ENCODE measurements around the gene FSIP1. TPM values are rescaled to one million over a fixed set of nuclear protein-coding genes. Genes with fewer than 3 reads are reported as not detected.

Gene FSIP1
- total RNA-seq, 1 experiment from 2014 or later, result 0.87 TPM

DNA sequence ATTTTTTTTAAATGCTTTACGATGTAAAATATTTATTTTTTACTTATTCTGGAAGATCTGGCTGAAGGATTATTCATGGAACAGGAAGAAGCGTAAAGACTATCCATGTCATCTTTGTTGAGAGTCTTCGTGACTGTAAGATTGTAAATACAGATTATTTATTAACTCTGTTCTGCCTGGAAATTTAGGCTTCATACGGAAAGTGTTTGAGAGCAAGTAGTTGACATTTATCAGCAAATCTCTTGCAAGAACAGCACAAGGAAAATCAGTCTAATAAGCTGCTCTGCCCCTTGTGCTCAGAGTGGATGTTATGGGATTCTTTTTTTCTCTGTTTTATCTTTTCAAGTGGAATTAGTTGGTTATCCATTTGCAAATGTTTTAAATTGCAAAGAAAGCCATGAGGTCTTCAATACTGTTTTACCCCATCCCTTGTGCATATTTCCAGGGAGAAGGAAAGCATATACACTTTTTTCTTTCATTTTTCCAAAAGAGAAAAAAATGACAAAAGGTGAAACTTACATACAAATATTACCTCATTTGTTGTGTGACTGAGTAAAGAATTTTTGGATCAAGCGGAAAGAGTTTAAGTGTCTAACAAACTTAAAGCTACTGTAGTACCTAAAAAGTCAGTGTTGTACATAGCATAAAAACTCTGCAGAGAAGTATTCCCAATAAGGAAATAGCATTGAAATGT, 186.1 kb downstream of the FSIP1 start:
- no peaks in the 10 kb centered on the region for H3K4me1 ChIP-seq
- H3K27ac ChIP-seq, result no peak overlapping the region
- H3K9me3 ChIP-seq (replicated peaks), result no peaks in the 10 kb centered on the region
- H3K27me3 ChIP-seq, result no peaks in the 10 kb centered on the region
- H3K4me3 ChIP-seq, result no peak overlapping the region
- peaks cover 55% of the 10 kb centered on the region for H3K36me3 ChIP-seq
- DNase-seq, result no peak

DNA sequence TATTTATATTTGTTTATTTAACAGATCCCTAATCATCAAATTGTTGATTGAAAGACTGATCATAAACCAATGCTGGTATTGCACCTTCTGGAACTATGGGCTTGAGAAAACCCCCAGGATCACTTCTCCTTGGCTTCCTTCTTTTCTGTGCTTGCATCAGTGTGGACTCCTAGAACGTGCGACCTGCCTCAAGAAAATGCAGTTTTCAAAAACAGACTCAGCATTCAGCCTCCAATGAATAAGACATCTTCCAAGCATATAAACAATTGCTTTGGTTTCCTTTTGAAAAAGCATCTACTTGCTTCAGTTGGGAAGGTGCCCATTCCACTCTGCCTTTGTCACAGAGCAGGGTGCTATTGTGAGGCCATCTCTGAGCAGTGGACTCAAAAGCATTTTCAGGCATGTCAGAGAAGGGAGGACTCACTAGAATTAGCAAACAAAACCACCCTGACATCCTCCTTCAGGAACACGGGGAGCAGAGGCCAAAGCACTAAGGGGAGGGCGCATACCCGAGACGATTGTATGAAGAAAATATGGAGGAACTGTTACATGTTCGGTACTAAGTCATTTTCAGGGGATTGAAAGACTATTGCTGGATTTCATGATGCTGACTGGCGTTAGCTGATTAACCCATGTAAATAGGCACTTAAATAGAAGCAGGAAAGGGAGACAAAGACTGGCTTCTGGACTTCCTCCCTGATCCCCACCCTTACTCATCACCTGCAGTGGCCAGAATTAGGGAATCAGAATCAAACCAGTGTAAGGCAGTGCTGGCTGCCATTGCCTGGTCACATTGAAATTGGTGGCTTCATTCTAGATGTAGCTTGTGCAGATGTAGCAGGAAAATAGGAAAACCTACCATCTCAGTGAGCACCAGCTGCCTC, 187.1 kb downstream of the FSIP1 start:
- H3K9me3 ChIP-seq (replicated peaks), result no peaks in the 10 kb centered on the region
- H3K4me3 ChIP-seq, result no peak overlapping the region
- no peak overlapping the region for H3K27ac ChIP-seq
- peaks cover 63% of the 10 kb centered on the region for H3K36me3 ChIP-seq
- DNase-seq, result no peak
- no peaks in the 10 kb centered on the region for H3K27me3 ChIP-seq
- H3K4me1 ChIP-seq, result no peaks in the 10 kb centered on the region

DNA sequence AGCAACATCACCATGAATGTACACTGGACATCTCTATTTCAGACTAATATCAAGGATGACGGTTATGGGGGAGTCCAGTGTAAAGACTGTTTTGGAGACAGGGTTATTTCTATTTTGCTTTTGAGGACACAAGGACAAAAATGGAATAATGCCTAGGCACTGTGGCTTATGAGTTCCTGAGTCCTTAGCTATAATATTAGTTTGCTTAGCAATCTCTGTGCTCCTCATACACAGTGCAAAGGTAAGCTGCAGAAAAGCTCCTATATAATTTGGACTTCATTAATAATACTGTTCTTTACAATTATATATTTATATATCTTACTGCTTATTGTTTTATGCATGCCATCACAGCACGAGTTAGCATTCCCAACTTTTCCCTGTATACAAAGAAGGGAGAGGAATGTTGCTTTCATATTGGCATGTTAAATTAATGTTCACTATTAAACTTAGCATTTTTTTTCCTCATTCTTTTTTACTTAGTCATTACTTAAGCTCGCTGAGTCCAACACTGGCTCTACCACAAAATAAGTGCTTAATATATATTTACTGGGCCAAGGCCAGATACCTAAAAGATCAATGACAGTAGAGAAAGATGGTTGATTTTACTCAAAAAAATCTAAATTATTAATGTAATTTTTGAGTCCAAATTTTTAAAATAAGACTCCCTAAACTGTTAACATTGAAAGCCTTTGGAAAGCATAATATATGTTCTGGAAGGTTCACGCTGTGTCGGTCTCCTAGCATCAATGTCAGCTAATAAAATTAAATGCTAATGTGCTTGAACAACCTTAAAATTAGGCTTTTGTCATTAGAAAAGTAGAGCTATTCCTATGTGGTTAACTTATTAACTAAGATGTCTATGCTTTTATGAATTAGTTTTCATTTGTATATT, 187.9 kb downstream of the FSIP1 start:
- H3K36me3 ChIP-seq, result peaks cover 70% of the 10 kb centered on the region
- no peak overlapping the region for H3K27ac ChIP-seq
- no peak for DNase-seq
- no peak overlapping the region for H3K4me3 ChIP-seq
- no peaks in the 10 kb centered on the region for H3K27me3 ChIP-seq
- no peaks in the 10 kb centered on the region for H3K4me1 ChIP-seq
- H3K9me3 ChIP-seq (replicated peaks), result no peaks in the 10 kb centered on the region

DNA sequence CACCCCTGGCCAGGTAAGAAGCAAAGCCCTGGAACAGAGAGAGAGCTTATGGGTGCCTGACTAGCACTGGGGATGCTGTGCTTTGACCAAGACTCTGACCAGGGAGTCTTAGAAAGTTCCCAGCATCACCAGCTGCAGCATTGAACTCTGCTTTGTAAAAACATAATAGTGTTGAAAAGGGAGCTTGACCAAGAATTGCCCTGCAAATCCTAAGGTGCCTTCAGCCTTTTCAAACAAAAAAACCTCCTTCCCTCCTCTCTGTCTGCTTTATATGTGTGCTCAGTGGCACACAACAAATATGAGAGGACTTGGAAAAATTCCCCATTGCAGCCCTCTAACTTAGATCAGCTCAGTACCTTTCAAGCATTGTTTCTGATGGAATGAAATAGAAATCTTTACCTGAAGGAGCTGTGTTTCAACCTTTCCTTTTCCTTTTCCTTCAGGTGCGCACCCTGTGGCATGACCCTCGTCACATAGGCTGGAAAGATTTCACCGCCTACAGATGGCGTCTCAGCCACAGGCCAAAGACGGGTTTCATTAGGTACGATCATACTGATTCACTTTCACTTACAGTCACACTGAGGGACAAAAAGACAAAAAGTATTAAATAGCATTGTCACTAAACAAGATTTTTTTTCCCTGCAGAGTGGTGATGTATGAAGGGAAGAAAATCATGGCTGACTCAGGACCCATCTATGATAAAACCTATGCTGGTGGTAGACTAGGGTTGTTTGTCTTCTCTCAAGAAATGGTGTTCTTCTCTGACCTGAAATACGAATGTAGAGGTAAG, 188.8 kb downstream of the FSIP1 start:
- Histone ChIP-seq H3K36me3 (peaks cover 75% of the 10 kb centered on the region), H3K4me1 (no peaks in the 10 kb centered on the region), H3K27ac (no peak overlapping the region), H3K9me3 (replicated peaks) (no peaks in the 10 kb centered on the region), H3K4me3 (no peak overlapping the region), H3K27me3 (no peaks in the 10 kb centered on the region)
- DNase-seq, result no peak

DNA sequence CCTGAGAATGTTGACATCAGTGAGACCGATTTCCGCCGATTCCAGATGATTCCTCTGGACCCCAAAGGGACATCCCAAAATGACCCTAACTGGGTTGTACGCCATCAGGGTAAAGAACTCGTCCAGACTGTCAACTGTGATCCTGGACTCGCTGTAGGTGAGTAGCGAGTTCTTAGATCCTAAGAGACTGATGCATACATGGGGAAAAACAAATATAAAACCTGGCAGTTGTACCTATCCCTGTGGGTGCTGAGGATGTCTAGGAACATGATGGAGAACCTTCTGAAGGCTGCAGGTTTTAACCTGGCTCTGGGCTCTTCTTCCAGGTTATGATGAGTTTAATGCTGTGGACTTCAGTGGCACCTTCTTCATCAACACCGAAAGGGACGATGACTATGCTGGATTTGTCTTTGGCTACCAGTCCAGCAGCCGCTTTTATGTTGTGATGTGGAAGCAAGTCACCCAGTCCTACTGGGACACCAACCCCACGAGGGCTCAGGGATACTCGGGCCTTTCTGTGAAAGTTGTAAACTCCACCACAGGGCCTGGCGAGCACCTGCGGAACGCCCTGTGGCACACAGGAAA, 189.5 kb downstream of the FSIP1 start:
- peaks cover 80% of the 10 kb centered on the region for H3K36me3 ChIP-seq
- no peaks in the 10 kb centered on the region for H3K9me3 ChIP-seq (replicated peaks)
- no peaks in the 10 kb centered on the region for H3K27me3 ChIP-seq
- H3K27ac ChIP-seq, result no peak overlapping the region
- no peak overlapping the region for H3K4me3 ChIP-seq
- H3K4me1 ChIP-seq, result no peaks in the 10 kb centered on the region
- DNase-seq, result no peak

DNA sequence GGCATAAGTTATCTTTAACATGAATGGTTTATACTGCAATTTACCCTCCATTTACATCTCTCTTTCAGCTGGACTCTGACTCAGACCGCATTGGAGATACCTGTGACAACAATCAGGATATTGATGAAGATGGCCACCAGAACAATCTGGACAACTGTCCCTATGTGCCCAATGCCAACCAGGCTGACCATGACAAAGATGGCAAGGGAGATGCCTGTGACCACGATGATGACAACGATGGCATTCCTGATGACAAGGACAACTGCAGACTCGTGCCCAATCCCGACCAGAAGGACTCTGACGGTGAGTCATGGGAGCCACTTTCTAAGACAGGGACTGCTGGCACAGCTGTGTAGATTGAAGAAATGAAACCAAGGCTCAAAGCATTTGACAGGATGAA, 190.1 kb downstream of the FSIP1 start:
- Histone ChIP-seq H3K27me3 (no peaks in the 10 kb centered on the region), H3K27ac (no peak overlapping the region), H3K4me1 (no peaks in the 10 kb centered on the region), H3K4me3 (no peak overlapping the region), H3K36me3 (peaks cover 84% of the 10 kb centered on the region), H3K9me3 (replicated peaks) (no peaks in the 10 kb centered on the region)
- DNase-seq, result no peak

DNA sequence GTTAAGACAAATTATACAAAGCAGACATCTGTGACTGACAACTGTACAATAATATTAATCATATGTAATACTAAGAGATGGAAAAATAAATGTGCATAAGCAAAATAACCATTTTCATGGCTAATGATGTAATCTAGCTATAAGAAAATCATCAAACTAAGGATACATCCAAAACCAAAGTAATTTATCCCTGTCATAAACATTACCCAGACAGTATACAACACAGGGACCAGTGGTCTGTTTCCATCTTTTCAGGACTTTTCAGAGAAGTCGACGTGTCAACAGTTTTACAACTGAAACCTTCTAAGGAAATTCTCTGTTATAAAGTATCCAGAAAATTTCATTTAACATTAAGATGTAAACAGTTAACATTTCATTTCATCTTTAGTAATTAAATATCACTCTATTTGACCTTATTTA, 190.7 kb downstream of the FSIP1 start:
- Histone ChIP-seq H3K27me3 (no peaks in the 10 kb centered on the region), H3K4me1 (no peaks in the 10 kb centered on the region), H3K27ac (no peak overlapping the region), H3K36me3 (peaks cover 86% of the 10 kb centered on the region), H3K9me3 (replicated peaks) (no peaks in the 10 kb centered on the region), H3K4me3 (no peak overlapping the region)
- no peak for DNase-seq

DNA sequence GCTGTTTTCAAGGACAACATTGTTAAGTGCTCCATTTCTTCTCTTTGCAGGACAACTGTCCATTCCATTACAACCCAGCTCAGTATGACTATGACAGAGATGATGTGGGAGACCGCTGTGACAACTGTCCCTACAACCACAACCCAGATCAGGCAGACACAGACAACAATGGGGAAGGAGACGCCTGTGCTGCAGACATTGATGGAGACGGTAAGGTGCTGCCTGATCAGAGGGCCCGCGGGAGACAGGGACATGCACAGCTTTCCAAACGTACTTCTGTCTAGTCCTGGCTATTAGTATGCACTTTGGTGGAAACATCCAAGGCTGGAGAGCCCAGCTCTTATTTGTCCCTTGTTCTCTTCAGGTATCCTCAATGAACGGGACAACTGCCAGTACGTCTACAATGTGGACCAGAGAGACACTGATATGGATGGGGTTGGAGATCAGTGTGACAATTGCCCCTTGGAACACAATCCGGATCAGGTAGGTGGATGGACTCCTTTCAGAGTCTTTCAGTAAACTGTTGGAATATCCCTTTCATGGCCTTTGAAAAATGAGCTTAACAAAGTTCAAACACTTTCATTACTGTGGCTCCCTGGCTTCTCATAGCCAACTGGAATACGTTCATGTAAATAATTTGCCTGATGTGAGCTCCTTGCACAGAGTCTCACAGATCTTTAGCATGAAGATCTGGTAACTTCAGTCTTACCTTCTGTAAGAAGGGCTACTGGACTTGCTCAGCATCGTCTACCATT, 191.3 kb downstream of the FSIP1 start:
- H3K9me3 ChIP-seq (replicated peaks), result no peaks in the 10 kb centered on the region
- no peaks in the 10 kb centered on the region for H3K27me3 ChIP-seq
- no peak for DNase-seq
- no peaks in the 10 kb centered on the region for H3K4me1 ChIP-seq
- H3K36me3 ChIP-seq, result peaks cover 83% of the 10 kb centered on the region
- no peak overlapping the region for H3K4me3 ChIP-seq
- H3K27ac ChIP-seq, result no peak overlapping the region

DNA sequence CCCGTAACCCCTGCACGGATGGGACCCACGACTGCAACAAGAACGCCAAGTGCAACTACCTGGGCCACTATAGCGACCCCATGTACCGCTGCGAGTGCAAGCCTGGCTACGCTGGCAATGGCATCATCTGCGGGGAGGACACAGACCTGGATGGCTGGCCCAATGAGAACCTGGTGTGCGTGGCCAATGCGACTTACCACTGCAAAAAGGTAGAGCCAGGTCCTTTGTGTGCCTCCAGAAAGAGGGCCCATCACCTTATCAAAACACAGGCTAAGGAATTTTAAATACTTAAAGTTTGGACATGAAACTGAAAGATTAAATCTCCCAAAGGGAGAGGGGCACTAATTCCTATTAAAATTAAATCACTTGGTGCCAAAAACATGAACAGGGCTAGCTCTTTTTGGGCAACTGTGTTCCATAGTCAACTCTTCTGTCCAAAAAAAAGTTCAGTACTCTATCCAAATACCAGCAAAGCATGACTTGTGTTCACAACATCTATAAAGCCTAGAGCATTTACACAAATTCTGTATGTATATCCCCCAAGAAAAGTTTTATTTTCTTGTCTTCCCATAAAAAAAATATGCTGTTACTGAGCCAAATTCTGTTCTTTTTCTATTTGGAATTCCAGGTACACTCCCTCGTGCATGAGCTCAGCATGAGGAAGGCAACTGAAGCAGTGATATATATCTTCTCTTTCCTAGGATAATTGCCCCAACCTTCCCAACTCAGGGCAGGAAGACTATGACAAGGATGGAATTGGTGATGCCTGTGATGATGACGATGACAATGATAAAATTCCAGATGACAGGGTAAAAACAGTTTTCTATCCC, 192.6 kb downstream of the FSIP1 start:
- no peaks in the 10 kb centered on the region for H3K4me1 ChIP-seq
- no peaks in the 10 kb centered on the region for H3K27me3 ChIP-seq
- H3K9me3 ChIP-seq (replicated peaks), result no peaks in the 10 kb centered on the region
- no peak overlapping the region for H3K27ac ChIP-seq
- peaks cover 82% of the 10 kb centered on the region for H3K36me3 ChIP-seq
- H3K4me3 ChIP-seq, result no peak overlapping the region
- DNase-seq, result no peak

DNA sequence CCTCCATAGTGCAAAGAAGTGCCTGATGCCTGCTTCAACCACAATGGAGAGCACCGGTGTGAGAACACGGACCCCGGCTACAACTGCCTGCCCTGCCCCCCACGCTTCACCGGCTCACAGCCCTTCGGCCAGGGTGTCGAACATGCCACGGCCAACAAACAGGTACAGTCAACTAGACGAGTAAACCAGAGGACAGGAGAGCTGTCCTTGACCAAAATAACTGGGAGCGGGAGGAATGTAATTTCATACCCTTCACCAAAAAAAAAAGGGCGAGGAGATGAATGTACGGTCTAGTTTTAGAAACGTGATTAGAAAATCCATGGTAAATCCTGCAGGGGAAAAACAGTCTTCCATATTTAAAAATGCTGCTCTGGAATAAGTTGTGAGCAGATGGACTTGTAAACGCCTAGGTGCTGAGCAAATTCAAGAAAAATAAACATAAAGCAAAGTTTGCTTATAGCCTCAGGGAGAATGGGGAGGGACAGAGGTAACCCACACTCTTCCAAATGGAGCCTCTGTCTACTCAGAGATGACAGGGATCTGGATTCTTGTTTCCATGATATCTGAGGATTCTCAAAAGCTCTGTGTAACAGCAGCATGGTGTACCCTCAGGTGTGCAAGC, 193.3 kb downstream of the FSIP1 start:
- H3K27me3 ChIP-seq, result no peaks in the 10 kb centered on the region
- H3K9me3 ChIP-seq (replicated peaks), result no peaks in the 10 kb centered on the region
- H3K4me1 ChIP-seq, result no peaks in the 10 kb centered on the region
- peaks cover 82% of the 10 kb centered on the region for H3K36me3 ChIP-seq
- no peak overlapping the region for H3K27ac ChIP-seq
- H3K4me3 ChIP-seq, result no peak overlapping the region
- DNase-seq, result no peak

DNA sequence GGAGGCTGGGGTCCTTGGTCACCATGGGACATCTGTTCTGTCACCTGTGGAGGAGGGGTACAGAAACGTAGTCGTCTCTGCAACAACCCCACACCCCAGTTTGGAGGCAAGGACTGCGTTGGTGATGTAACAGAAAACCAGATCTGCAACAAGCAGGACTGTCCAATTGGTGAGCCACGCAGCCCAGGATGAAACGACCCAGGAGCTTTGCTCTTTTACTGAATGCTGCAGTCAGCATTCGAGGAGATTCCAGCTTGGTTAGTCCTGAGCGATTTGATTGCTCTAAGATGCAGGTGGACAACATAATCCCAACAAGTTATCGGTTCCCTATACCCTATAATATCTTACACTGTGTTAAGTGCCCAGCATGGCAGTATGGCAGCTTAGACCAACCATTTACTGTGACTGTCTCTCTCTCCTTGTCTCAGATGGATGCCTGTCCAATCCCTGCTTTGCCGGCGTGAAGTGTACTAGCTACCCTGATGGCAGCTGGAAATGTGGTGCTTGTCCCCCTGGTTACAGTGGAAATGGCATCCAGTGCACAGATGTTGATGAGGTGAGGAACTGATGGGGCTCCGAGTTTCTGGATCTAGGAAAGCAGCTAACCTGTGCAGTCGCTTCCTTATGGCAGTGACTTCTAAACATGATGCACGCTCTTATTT, 194.0 kb downstream of the FSIP1 start:
- Histone ChIP-seq H3K9me3 (replicated peaks) (no peaks in the 10 kb centered on the region), H3K27ac (no peak overlapping the region), H3K4me3 (no peak overlapping the region), H3K27me3 (no peaks in the 10 kb centered on the region), H3K4me1 (no peaks in the 10 kb centered on the region), H3K36me3 (peaks cover 81% of the 10 kb centered on the region)
- no peak for DNase-seq
